Osteoblast (primary cell): ENCODE results near the gene SERTAD1. TPM values are rescaled to one million over a fixed set of nuclear protein-coding genes. Genes with fewer than 3 reads are reported as not detected.

ENCODE experiments used
- DNase-seq: peaks from one replicate; pipeline ENCODE4 v3.0.0; 2011; ENCODE audit warnings: low spot score, mixed read lengths; ENCODE audit not compliant: insufficient read length; ENCODE audit errors: missing footprints
- H2AFZ ChIP-seq: 2 replicates; pipeline ENCODE4 v1.6.0; 2011; ENCODE audit warnings: mild to moderate bottlenecking, low read length
- H3K27ac ChIP-seq: 2 replicates; pipeline ENCODE4 v1.5.1; 2011; ENCODE audit warnings: mild to moderate bottlenecking, low read depth, low read length, moderate library complexity
- H3K27me3 ChIP-seq: 2 replicates; pipeline ENCODE4 v1.6.0; 2012; ENCODE audit warnings: mild to moderate bottlenecking, control low read depth, inconsistent platforms, low read length, moderate library complexity; ENCODE audit not compliant: insufficient read depth
- H3K36me3 ChIP-seq: 2 replicates; pipeline ENCODE4 v1.5.1; 2011; ENCODE audit warnings: mild to moderate bottlenecking, low read length, control low read depth, moderate library complexity; ENCODE audit not compliant: insufficient read depth
- H3K4me1 ChIP-seq: 2 replicates; pipeline ENCODE4 v1.5.1; 2011; ENCODE audit warnings: mild to moderate bottlenecking, low read length, control low read depth, moderate library complexity; ENCODE audit not compliant: insufficient read depth
- H3K4me2 ChIP-seq: 2 replicates; pipeline ENCODE4 v1.6.0; 2011; ENCODE audit warnings: mild to moderate bottlenecking, low read length; ENCODE audit not compliant: insufficient read depth
- H3K4me3 ChIP-seq: fragments of 200-600 bp; sonication (generic); 3 replicates; pipeline ENCODE4 v1.5.1; 2012; ENCODE audit warnings: mild to moderate bottlenecking, low read length, inconsistent platforms; ENCODE audit not compliant: insufficient read depth
- H3K79me2 ChIP-seq: 2 replicates; pipeline ENCODE4 v1.6.0; 2012; ENCODE audit warnings: mild to moderate bottlenecking, low read length, control low read depth, inconsistent platforms; ENCODE audit not compliant: insufficient read depth
- H3K9me3 ChIP-seq: 2 replicates; pipeline ENCODE4 v1.5.1; 2011; ENCODE audit warnings: low read depth, low read length, control low read depth
- H4K20me1 ChIP-seq: 2 replicates; pipeline ENCODE4 v1.6.0; 2012; ENCODE audit warnings: mild to moderate bottlenecking, low read length, control low read depth; ENCODE audit not compliant: insufficient read depth
- total RNA-seq: library from RNA; depleted of rRNA; stranded (reverse); fragments of >200 nt; gene quantifications from 2 replicates; pipeline ENCODE4 v1.2.3, GENCODE V29; 2012
- TF ChIP-seq, protein P1 (sequence below): IDR thresholded peaks from 2 replicates; pipeline ENCODE4 v1.5.1; 2011; ENCODE audit warnings: mild to moderate bottlenecking, low read depth, low read length, moderate library complexity; ENCODE audit errors: extremely low read depth

The SERTAD1 gene
- total RNA-seq, 1 donor, result 15.2 TPM

DNA sequence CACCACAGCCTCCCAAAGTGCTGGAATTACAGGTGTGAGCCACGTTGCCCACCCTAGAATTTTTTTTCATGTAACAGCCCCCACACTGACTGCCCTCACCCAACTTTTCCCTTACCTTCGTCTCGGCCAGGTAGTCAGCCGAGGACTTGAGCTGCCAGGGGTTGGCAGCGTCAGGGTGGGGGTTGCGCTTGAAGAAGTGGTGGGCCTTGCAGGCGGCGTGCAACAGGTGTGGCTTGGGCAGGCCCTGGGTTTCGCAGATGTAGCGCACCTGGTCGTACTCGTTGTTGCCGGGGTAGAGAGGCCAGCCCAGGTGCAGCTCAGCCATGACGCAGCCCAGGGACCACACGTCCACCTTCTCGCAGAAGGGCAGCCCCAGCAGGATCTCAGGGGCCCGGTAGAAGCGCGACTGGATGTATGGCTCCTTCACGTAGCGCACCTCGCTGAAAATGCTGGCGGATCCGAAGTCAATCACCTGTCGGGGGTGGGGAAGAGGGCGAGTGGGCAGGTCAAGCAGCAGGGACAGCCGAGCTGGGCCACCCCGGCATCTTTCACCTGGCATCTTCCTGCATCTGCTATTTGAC lies 42.0 kb downstream of the SERTAD1 start:
- Histone ChIP-seq H3K9me3 (no peaks in the 10 kb centered on the region), H2AFZ (no peak overlapping the region), H3K4me2 (no peak overlapping the region), H3K27me3 (no peaks in the 10 kb centered on the region), H3K4me1 (no peaks in the 10 kb centered on the region), H3K4me3 (no peak overlapping the region), H3K79me2 (no peaks in the 10 kb centered on the region), H4K20me1 (no peaks in the 10 kb centered on the region), H3K27ac (no peak overlapping the region), H3K36me3 (no peaks in the 10 kb centered on the region)
- DNase-seq, result peak; percentile 55
- TF ChIP-seq, protein P1, sequence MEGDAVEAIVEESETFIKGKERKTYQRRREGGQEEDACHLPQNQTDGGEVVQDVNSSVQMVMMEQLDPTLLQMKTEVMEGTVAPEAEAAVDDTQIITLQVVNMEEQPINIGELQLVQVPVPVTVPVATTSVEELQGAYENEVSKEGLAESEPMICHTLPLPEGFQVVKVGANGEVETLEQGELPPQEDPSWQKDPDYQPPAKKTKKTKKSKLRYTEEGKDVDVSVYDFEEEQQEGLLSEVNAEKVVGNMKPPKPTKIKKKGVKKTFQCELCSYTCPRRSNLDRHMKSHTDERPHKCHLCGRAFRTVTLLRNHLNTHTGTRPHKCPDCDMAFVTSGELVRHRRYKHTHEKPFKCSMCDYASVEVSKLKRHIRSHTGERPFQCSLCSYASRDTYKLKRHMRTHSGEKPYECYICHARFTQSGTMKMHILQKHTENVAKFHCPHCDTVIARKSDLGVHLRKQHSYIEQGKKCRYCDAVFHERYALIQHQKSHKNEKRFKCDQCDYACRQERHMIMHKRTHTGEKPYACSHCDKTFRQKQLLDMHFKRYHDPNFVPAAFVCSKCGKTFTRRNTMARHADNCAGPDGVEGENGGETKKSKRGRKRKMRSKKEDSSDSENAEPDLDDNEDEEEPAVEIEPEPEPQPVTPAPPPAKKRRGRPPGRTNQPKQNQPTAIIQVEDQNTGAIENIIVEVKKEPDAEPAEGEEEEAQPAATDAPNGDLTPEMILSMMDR, result no peak

DNA sequence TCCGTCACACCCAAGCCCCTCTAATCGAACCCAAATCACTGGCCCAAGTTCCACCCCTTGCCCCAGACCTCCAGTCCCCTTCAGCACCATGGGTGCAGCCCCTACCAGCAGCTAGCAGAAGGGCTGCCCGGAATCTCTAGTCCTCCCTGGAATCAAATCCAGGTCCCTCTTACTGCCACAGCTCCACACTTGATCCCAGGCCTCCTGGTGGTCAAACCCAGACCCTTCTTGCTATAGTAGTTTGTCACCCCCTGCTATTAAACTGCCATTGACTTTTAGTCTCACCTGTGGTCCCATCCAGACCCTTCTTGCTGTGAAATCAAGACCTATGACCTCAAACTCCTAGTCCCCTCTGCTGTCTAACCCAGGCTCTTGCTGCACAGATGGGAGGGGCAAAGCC lies 44.5 kb downstream of the SERTAD1 start:
- Histone ChIP-seq H3K79me2 (no peaks in the 10 kb centered on the region), H3K4me2 (no peak overlapping the region), H4K20me1 (no peaks in the 10 kb centered on the region), H3K27ac (no peak overlapping the region), H3K4me1 (no peaks in the 10 kb centered on the region), H2AFZ (no peak overlapping the region), H3K4me3 (no peak overlapping the region), H3K36me3 (no peaks in the 10 kb centered on the region), H3K27me3 (no peaks in the 10 kb centered on the region), H3K9me3 (no peaks in the 10 kb centered on the region)
- TF ChIP-seq, protein P1, result no peak
- DNase-seq, result peak; percentile 75

DNA sequence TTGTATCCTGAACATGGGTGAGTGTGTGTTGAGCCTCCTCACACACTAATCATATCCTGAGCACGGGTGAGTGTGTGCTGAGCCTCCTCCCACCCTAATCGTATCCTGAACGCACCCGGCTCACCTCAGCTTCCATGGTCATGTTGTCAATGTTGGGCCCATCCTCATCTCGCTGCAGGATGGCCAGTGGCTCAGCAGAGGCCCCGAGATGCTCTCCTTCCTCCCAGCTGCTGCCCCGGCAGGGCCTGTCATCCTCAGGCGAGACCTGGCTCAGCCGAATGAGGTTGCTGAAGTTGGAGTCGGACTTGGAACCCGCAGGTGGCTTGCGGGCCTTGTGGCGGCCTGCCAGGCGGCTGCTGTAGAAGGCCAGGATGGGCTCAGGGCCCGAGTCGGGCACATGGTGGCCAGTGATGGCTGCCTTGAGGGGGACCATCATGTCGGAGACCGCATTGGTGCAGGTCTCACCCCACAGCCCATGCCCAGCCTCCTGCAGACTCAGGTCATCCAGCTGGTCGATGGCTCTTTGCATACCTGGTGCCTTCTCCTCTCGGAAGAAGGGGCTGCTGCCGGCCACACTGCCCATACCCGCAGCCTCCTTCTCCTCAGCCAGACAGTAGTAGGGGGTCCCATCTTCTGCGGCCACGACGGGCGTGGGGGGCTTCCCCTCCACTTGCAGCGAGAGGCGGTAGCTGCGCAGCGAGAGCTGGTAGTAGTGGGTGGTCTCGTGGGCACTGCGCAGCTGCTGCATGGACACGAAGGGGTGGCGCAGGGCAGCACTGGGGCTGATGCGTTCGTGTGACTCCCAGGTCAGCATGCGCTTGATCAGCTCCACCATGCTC lies 45.4 kb downstream of the SERTAD1 start:
- no peaks in the 10 kb centered on the region for H3K9me3 ChIP-seq
- no peak overlapping the region for H2AFZ ChIP-seq
- H3K27me3 ChIP-seq, result no peaks in the 10 kb centered on the region
- TF ChIP-seq, protein P1, result no peak
- no peak overlapping the region for H3K4me3 ChIP-seq
- H3K4me1 ChIP-seq, result no peaks in the 10 kb centered on the region
- H3K79me2 ChIP-seq, result no peaks in the 10 kb centered on the region
- no peak overlapping the region for H3K27ac ChIP-seq
- no peaks in the 10 kb centered on the region for H4K20me1 ChIP-seq
- DNase-seq, result peak; percentile 52
- H3K36me3 ChIP-seq, result no peaks in the 10 kb centered on the region
- no peak overlapping the region for H3K4me2 ChIP-seq

DNA sequence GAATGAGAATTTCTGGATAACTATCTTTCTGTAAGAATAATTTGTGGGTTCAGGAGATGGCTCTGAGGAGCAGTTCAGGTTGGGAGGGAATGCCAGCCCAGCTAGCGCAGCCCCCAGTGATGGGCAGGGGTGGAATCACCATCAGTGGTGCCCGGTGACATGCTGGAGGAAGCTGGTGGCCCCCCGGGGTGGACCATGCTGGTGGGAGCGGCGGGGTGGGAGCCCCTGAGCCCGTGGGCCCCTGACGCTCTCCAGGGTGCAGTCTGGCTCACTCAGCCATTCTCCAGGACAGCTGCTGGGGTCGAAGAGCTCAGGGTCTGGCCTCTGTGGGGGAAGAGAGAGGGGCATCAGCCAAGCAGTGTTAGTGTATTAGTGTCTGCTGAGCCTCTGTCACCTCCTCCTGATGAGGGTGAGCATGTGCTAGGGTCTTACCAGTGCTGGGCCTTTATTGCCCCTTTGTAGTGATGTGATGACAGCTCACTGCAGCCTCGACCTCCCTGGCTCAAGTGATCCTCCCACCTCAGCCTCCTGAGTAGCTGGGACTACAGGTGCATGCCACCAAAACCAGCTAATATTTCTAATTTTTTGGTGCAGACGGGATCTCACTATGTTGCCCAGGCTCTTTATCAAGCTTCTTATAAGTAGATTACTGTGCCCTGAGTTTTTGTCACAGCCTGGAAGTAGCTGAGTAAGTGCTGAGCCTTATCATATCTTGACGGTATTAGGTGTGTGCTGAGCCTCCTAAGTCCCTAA lies 46.2 kb downstream of the SERTAD1 start:
- no peaks in the 10 kb centered on the region for H4K20me1 ChIP-seq
- H3K27me3 ChIP-seq, result no peaks in the 10 kb centered on the region
- H2AFZ ChIP-seq, result no peak overlapping the region
- H3K27ac ChIP-seq, result no peak overlapping the region
- no peaks in the 10 kb centered on the region for H3K79me2 ChIP-seq
- no peak overlapping the region for H3K4me2 ChIP-seq
- no peaks in the 10 kb centered on the region for H3K4me1 ChIP-seq
- TF ChIP-seq, protein P1, result no peak
- no peaks in the 10 kb centered on the region for H3K9me3 ChIP-seq
- H3K36me3 ChIP-seq, result peaks cover under 1% of the 10 kb centered on the region
- H3K4me3 ChIP-seq, result no peak overlapping the region
- peak; percentile 65 for DNase-seq
